GM12878 (cell line): ENCODE results near the gene TCF20. TPM values are rescaled to one million over a fixed set of nuclear protein-coding genes. Genes with fewer than 3 reads are reported as not detected.

Source experiments
- CHD1 ChIP-seq: IDR thresholded peaks from 2 replicates; pipeline ENCODE4 v1.6.1; 2012; ENCODE audit warnings: low read depth, low read length, improper control_type of control experiment
- HDAC6 ChIP-seq: fragments of 200-600 bp; sonication (generic); IDR thresholded peaks from one replicate; pipeline ENCODE4 v1.8.0; 2017; ENCODE audit warnings: antibody characterized with exemption; ENCODE audit not compliant: unreplicated experiment
- HDGF ChIP-seq: fragments of 450-650 bp; IDR thresholded peaks from 2 replicates; pipeline ENCODE4 v1.6.1; 2016; ENCODE audit warnings: antibody characterized with exemption
- NFYB ChIP-seq: IDR thresholded peaks from 2 replicates; pipeline ENCODE4 v1.6.1; 2011; ENCODE audit warnings: low read depth, mild to moderate bottlenecking, low read length, improper control_type of control experiment, moderate library complexity; ENCODE audit not compliant: insufficient read depth
- POLR2AphosphoS5 ChIP-seq: IDR thresholded peaks from 2 replicates; pipeline ENCODE4 v1.6.1; 2011; ENCODE audit warnings: mild to moderate bottlenecking, low read length, inconsistent platforms
- RUNX3 ChIP-seq: IDR thresholded peaks from 2 replicates; pipeline ENCODE4 v1.6.1; 2012; ENCODE audit warnings: low read length, inconsistent platforms
- YY1 ChIP-seq: IDR thresholded peaks from 2 replicates; pipeline ENCODE4 v1.6.1; 2011; ENCODE audit warnings: low read depth, mild to moderate bottlenecking, low read length
- ZNF217 ChIP-seq: fragments of 450-650 bp; IDR thresholded peaks from 2 replicates; pipeline ENCODE4 v1.6.1; 2017; ENCODE audit warnings: antibody characterized with exemption, mild to moderate bottlenecking
- polyA plus RNA-seq, 11 experiments: library from polyadenylated mRNA; depleted of rRNA in 4 of 11; unstranded in 6 of 11; stranded (reverse) in 5 of 11; fragments of >200 nt; fragmentation: Nextera tagmentation in 4 of 11; fragmentation: Illumina TruSeq in 1 of 11; extraction: Ambion mirVana in 4 of 11; extraction: Trizol in 1 of 11; gene quantifications; 1 replicate in 1 of 11; 2 replicates in 10 of 11; pipeline versions ENCODE4 v1.2.1 to v1.2.3, GENCODE V29; 2011 to 2016; ENCODE audit warnings: inconsistent platforms in 2 of 11, missing spikeins in 2 of 11, low read depth in 1 of 11
- total RNA-seq, 4 experiments: library from RNA; depleted of rRNA in 3 of 4; stranded (reverse); fragments of >200 nt in 3 of 4; fragmentation: Illumina TruSeq in 1 of 4; extraction: Trizol in 1 of 4; gene quantifications; 2 replicates each; pipeline versions ENCODE4 v1.2.1 to v1.2.3, GENCODE V29; 2013 to 2021
- TF ChIP-seq, protein P1 (sequence below): IDR thresholded peaks from 2 replicates; pipeline ENCODE4 v1.6.1; 2012; ENCODE audit warnings: low read depth, low read length, improper control_type of control experiment
- TF ChIP-seq, protein P2 (sequence below): IDR thresholded peaks from 2 replicates; pipeline ENCODE4 v1.6.1; 2011; ENCODE audit warnings: low read depth, low read length, improper control_type of control experiment, borderline replicate concordance
- TF ChIP-seq, protein P3 (sequence below): fragments of 450-650 bp; IDR thresholded peaks from 2 replicates; pipeline ENCODE4 v1.6.1; 2016; ENCODE audit warnings: mild to moderate bottlenecking, moderate library complexity, borderline replicate concordance
- TF ChIP-seq, protein P4 (sequence below): IDR thresholded peaks from 2 replicates; pipeline ENCODE4 v1.6.1; 2011; ENCODE audit warnings: mild to moderate bottlenecking, low read depth, low read length, moderate library complexity; ENCODE audit not compliant: insufficient replicate concordance
- TF ChIP-seq, protein P5 (sequence below): fragments of 450-650 bp; IDR thresholded peaks from 2 replicates; pipeline ENCODE4 v1.6.1; 2016; ENCODE audit warnings: mild to moderate bottlenecking
- TF ChIP-seq, protein P6 (sequence below): IDR thresholded peaks from 2 replicates; pipeline ENCODE4 v1.6.1; 2012; ENCODE audit warnings: improper control_type of control experiment, low read depth, low read length; ENCODE audit not compliant: insufficient replicate concordance

TCF20 gene
- total and polyA plus RNA-seq, 10 of the 15 experiments (the other 5 are each of a cell fraction or from before 2014, with no cell fraction given), result 0.64 to 52.9 (median 22.6) TPM

DNA sequence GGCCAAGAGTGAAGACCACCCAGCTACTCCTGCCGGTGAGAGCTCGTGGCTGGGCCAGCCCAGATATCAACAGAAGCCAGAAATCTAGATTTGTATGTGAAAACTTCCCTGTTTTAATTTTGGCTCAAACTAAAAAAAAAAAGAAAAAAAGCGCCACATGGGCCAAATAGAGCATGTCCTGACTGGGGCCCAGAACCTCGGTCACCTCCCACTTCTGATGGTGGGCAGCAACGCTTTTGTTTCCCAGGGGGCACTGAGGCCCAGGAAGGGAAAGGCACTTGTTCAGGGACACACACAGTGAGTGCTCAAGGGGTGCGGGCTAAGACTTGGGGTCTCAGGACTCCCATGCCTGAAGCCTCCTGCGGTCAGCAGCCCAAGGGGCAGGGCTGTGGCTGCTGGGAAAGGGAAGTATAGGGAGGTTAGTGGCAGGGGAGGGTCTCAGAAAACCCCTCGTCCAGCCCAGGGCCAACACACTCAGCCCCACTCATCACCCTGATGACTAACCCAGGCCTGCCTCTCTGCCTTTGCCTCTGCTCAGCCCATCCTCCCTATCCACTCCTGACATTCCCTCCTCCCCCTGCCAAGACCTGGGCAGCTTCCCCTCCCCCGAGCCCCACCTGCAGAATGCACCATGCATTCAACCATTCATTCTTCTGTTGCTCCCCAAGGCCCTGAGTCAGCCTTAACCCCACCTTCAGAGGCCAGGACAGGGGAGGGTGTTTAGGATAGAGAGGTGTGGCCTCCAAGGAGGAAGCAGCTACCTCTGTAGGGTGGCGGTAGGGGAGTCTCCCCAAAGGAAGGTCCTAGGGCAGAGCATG lies 30.0 kb upstream of the TCF20 start (continued):
- TF ChIP-seq, protein P1, sequence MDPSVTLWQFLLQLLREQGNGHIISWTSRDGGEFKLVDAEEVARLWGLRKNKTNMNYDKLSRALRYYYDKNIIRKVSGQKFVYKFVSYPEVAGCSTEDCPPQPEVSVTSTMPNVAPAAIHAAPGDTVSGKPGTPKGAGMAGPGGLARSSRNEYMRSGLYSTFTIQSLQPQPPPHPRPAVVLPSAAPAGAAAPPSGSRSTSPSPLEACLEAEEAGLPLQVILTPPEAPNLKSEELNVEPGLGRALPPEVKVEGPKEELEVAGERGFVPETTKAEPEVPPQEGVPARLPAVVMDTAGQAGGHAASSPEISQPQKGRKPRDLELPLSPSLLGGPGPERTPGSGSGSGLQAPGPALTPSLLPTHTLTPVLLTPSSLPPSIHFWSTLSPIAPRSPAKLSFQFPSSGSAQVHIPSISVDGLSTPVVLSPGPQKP, result no peak
- TF ChIP-seq, protein P2, sequence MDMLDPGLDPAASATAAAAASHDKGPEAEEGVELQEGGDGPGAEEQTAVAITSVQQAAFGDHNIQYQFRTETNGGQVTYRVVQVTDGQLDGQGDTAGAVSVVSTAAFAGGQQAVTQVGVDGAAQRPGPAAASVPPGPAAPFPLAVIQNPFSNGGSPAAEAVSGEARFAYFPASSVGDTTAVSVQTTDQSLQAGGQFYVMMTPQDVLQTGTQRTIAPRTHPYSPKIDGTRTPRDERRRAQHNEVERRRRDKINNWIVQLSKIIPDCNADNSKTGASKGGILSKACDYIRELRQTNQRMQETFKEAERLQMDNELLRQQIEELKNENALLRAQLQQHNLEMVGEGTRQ, result no peak
- peak; percentile 58; the same call in 1 of the 2 replicates for TF ChIP-seq HDGF
- no peak for TF ChIP-seq HDAC6
- no peak for TF ChIP-seq NFYB
- TF ChIP-seq, protein P3, sequence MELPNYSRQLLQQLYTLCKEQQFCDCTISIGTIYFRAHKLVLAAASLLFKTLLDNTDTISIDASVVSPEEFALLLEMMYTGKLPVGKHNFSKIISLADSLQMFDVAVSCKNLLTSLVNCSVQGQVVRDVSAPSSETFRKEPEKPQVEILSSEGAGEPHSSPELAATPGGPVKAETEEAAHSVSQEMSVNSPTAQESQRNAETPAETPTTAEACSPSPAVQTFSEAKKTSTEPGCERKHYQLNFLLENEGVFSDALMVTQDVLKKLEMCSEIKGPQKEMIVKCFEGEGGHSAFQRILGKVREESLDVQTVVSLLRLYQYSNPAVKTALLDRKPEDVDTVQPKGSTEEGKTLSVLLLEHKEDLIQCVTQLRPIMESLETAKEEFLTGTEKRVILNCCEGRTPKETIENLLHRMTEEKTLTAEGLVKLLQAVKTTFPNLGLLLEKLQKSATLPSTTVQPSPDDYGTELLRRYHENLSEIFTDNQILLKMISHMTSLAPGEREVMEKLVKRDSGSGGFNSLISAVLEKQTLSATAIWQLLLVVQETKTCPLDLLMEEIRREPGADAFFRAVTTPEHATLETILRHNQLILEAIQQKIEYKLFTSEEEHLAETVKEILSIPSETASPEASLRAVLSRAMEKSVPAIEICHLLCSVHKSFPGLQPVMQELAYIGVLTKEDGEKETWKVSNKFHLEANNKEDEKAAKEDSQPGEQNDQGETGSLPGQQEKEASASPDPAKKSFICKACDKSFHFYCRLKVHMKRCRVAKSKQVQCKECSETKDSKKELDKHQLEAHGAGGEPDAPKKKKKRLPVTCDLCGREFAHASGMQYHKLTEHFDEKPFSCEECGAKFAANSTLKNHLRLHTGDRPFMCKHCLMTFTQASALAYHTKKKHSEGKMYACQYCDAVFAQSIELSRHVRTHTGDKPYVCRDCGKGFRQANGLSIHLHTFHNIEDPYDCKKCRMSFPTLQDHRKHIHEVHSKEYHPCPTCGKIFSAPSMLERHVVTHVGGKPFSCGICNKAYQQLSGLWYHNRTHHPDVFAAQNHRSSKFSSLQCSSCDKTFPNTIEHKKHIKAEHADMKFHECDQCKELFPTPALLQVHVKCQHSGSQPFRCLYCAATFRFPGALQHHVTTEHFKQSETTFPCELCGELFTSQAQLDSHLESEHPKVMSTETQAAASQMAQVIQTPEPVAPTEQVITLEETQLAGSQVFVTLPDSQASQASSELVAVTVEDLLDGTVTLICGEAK, result no peak
- TF ChIP-seq ZNF217, result no peak
- TF ChIP-seq, protein P4, sequence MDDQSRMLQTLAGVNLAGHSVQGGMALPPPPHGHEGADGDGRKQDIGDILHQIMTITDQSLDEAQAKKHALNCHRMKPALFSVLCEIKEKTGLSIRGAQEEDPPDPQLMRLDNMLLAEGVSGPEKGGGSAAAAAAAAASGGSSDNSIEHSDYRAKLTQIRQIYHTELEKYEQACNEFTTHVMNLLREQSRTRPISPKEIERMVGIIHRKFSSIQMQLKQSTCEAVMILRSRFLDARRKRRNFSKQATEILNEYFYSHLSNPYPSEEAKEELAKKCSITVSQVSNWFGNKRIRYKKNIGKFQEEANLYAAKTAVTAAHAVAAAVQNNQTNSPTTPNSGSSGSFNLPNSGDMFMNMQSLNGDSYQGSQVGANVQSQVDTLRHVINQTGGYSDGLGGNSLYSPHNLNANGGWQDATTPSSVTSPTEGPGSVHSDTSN, result no peak
- no peak for TF ChIP-seq POLR2AphosphoS5
- TF ChIP-seq CHD1, result no peak
- TF ChIP-seq RUNX3, result peak; percentile 13; the same call in 1 of the 2 replicates
- TF ChIP-seq YY1, result no peak
- TF ChIP-seq, protein P5, sequence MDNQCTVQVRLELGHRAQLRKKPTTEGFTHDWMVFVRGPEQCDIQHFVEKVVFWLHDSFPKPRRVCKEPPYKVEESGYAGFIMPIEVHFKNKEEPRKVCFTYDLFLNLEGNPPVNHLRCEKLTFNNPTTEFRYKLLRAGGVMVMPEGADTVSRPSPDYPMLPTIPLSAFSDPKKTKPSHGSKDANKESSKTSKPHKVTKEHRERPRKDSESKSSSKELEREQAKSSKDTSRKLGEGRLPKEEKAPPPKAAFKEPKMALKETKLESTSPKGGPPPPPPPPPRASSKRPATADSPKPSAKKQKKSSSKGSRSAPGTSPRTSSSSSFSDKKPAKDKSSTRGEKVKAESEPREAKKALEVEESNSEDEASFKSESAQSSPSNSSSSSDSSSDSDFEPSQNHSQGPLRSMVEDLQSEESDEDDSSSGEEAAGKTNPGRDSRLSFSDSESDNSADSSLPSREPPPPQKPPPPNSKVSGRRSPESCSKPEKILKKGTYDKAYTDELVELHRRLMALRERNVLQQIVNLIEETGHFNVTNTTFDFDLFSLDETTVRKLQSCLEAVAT, result no peak
- TF ChIP-seq, protein P6, sequence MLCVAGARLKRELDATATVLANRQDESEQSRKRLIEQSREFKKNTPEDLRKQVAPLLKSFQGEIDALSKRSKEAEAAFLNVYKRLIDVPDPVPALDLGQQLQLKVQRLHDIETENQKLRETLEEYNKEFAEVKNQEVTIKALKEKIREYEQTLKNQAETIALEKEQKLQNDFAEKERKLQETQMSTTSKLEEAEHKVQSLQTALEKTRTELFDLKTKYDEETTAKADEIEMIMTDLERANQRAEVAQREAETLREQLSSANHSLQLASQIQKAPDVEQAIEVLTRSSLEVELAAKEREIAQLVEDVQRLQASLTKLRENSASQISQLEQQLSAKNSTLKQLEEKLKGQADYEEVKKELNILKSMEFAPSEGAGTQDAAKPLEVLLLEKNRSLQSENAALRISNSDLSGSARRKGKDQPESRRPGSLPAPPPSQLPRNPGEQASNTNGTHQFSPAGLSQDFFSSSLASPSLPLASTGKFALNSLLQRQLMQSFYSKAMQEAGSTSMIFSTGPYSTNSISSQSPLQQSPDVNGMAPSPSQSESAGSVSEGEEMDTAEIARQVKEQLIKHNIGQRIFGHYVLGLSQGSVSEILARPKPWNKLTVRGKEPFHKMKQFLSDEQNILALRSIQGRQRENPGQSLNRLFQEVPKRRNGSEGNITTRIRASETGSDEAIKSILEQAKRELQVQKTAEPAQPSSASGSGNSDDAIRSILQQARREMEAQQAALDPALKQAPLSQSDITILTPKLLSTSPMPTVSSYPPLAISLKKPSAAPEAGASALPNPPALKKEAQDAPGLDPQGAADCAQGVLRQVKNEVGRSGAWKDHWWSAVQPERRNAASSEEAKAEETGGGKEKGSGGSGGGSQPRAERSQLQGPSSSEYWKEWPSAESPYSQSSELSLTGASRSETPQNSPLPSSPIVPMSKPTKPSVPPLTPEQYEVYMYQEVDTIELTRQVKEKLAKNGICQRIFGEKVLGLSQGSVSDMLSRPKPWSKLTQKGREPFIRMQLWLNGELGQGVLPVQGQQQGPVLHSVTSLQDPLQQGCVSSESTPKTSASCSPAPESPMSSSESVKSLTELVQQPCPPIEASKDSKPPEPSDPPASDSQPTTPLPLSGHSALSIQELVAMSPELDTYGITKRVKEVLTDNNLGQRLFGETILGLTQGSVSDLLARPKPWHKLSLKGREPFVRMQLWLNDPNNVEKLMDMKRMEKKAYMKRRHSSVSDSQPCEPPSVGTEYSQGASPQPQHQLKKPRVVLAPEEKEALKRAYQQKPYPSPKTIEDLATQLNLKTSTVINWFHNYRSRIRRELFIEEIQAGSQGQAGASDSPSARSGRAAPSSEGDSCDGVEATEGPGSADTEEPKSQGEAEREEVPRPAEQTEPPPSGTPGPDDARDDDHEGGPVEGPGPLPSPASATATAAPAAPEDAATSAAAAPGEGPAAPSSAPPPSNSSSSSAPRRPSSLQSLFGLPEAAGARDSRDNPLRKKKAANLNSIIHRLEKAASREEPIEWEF, result no peak
